IMR-90 (cell line): ENCODE data around the gene MRPL40.

ENCODE experiments used
- BHLHE40 ChIP-seq: fragments of 150-350 bp; IDR thresholded peaks from 2 replicates; pipeline ENCODE4 v1.6.1; 2016; ENCODE audit warnings: mild to moderate bottlenecking, low read depth, low read length
- CEBPB ChIP-seq: IDR thresholded peaks from 2 replicates; pipeline ENCODE4 v1.6.1; 2012; ENCODE audit warnings: low read depth, low read length, improper control_type of control experiment
- CTCF ChIP-seq: conservative IDR thresholded peaks from 2 replicates; pipeline ENCODE4 v1.5.1; 2012; ENCODE audit warnings: mild to moderate bottlenecking, low read depth, low read length, improper control_type of control experiment
- FOS ChIP-seq: fragments of 150-350 bp; IDR thresholded peaks from 2 replicates; pipeline ENCODE4 v1.6.1; 2016; ENCODE audit warnings: low read depth, low read length
- MAZ ChIP-seq: IDR thresholded peaks from 2 replicates; pipeline ENCODE4 v1.6.1; 2012; ENCODE audit warnings: low read depth, mild to moderate bottlenecking, low read length, improper control_type of control experiment, moderate library complexity, borderline replicate concordance
- MXI1 ChIP-seq: IDR thresholded peaks from 2 replicates; pipeline ENCODE4 v1.6.1; 2012; ENCODE audit warnings: low read depth, mild to moderate bottlenecking, low read length, moderate library complexity, borderline replicate concordance
- POLR2A ChIP-seq: IDR thresholded peaks from 2 replicates; pipeline ENCODE4 v1.6.1; 2012; ENCODE audit warnings: mild to moderate bottlenecking, low read depth, low read length
- RAD21 ChIP-seq: IDR thresholded peaks from 2 replicates; pipeline ENCODE4 v1.6.1; 2012; ENCODE audit warnings: low read length, improper control_type of control experiment
- RCOR1 ChIP-seq: IDR thresholded peaks from 2 replicates; pipeline ENCODE4 v1.6.1; 2012; ENCODE audit warnings: mild to moderate bottlenecking, low read length, improper control_type of control experiment; ENCODE audit not compliant: insufficient replicate concordance
- RFX5 ChIP-seq: IDR thresholded peaks from 2 replicates; pipeline ENCODE4 v1.8.0; 2012; ENCODE audit warnings: low read depth, mild to moderate bottlenecking, low read length, moderate library complexity
- SMC3 ChIP-seq: fragments of 150-350 bp; IDR thresholded peaks from 2 replicates; pipeline ENCODE4 v1.6.1; 2016; ENCODE audit warnings: low read depth, mild to moderate bottlenecking, antibody characterized with exemption, low read length, moderate library complexity
- TF ChIP-seq, protein P1 (sequence below): fragments of 150-350 bp; IDR thresholded peaks from 2 replicates; pipeline ENCODE4 v1.6.1; 2017; ENCODE audit warnings: mild to moderate bottlenecking, antibody characterized with exemption, low read length, low read depth
- TF ChIP-seq, protein P2 (sequence below): fragments of 150-350 bp; IDR thresholded peaks from 2 replicates; pipeline ENCODE4 v1.6.1; 2016; ENCODE audit warnings: low read depth, mild to moderate bottlenecking, low read length, moderate library complexity, borderline replicate concordance

DNA sequence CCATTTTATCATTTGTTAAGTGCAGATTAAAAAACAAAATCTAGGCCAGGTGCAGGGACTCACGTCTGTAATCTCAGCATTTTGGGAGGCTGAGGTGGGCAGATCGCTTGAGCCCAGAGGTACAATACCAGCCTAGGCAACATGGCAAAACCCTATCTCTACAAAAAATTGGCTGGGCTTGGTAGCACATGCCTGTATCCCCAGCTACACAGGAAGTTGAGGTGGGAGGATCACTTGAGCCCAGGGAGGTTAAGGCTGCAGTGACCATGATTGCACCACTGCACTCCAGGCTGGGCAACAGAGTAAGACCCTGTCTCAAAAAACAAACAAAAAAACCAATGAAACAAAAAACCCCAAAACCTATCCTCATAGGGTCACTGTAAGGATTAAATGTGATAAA is 33.7 kb upstream of the MRPL40 start:
- no peak for TF ChIP-seq POLR2A
- TF ChIP-seq CTCF = no peak
- no peak for TF ChIP-seq MXI1
- no peak for TF ChIP-seq RCOR1
- no peak for TF ChIP-seq RAD21
- TF ChIP-seq RFX5 = no peak
- no peak for TF ChIP-seq FOS
- TF ChIP-seq, protein P1, sequence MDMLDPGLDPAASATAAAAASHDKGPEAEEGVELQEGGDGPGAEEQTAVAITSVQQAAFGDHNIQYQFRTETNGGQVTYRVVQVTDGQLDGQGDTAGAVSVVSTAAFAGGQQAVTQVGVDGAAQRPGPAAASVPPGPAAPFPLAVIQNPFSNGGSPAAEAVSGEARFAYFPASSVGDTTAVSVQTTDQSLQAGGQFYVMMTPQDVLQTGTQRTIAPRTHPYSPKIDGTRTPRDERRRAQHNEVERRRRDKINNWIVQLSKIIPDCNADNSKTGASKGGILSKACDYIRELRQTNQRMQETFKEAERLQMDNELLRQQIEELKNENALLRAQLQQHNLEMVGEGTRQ = no peak
- no peak for TF ChIP-seq SMC3
- TF ChIP-seq, protein P2, sequence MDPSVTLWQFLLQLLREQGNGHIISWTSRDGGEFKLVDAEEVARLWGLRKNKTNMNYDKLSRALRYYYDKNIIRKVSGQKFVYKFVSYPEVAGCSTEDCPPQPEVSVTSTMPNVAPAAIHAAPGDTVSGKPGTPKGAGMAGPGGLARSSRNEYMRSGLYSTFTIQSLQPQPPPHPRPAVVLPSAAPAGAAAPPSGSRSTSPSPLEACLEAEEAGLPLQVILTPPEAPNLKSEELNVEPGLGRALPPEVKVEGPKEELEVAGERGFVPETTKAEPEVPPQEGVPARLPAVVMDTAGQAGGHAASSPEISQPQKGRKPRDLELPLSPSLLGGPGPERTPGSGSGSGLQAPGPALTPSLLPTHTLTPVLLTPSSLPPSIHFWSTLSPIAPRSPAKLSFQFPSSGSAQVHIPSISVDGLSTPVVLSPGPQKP = no peak
- TF ChIP-seq BHLHE40 = no peak
- no peak for TF ChIP-seq CEBPB
- no peak for TF ChIP-seq MAZ
